Cardiac atrium fibroblast (primary cell): ENCODE results near the gene BLZF1. TPM values are rescaled to one million over a fixed set of nuclear protein-coding genes. Genes with fewer than 3 reads are reported as not detected.

Source experiments
- total RNA-seq: library from RNA; depleted of rRNA; stranded (reverse); fragments of >200 nt; gene quantifications from 2 replicates; pipeline ENCODE4 v1.2.3, GENCODE V29; 2015

The BLZF1 gene, protein sequence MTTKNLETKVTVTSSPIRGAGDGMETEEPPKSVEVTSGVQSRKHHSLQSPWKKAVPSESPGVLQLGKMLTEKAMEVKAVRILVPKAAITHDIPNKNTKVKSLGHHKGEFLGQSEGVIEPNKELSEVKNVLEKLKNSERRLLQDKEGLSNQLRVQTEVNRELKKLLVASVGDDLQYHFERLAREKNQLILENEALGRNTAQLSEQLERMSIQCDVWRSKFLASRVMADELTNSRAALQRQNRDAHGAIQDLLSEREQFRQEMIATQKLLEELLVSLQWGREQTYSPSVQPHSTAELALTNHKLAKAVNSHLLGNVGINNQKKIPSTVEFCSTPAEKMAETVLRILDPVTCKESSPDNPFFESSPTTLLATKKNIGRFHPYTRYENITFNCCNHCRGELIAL
- 26.0 and 29.8 TPM in 2 replicates for total RNA-seq

DNA sequence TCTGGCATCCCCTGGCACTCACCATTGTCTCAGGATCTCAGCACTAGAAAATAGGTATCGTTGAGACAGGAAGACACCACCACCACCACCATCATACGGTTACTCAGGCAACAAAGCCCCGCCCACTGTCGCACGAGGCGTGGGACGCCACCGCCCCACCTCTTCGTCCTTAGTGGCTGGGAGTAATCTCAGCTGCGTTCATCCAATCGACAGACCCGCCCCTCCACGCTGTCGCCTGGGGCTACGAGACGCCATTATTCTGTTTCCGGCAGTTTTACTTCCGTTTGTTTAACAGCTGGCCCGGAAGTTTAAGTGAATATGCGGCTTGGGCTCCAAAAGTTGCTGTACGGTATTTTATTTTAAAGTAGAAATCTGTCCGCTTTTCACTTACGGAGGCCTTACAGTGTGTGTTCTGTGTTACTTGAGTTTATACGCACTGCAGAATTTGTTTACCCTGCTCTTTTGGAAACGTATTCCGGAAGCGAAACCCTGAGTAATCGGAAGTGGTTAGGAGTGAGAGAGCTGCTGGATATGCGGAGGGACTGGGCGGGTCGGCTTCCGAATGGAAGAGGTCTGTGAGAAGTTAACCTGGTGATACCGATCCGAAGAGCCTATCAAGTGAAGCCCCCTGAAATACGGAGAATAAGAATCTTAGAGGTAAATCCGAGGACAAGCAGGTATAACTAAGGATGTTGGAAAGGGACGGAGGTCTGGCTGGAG, at the start of gene BLZF1, which contains the start of gene NME7:
Gene BLZF1 (plus strand): TSS at position 510 of the 720 bp plus-strand sequence. CDS start 1,328 bp downstream, outside the sequence.
Gene NME7 (minus strand): TSS at position 112 of the 720 bp plus-strand sequence. CDS start 87 bp downstream, at position 25.

DNA sequence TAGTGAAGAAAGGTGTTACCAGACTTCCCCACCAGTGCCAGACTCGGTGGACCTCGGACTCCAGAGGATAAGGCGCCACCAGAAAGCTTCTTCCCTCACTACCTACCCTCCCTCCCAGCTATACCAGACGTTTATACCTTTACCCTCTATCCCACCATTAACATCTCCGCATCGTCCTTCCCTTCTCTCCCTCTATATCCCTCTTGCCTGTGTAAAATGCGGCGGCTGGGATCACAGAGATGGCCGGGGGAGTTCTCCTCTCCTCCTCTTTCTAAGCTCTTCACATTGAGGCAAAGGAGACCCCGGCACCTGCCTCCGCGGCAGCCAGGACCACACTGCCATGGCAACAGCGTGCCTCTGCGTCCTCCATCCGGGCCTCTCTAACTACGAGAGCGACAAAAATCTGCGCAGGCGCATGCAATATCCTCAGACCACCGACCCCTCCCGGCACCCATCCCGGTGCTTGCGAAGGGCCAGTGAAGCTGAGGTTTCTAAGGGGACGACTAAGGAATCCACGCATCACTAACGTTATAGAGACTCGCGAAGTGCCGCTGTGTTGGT, 59.2 kb downstream of the BLZF1 start, which contains the start of gene CCDC181:
Gene CCDC181 (minus strand): TSS at position 394 of the 561 bp plus-strand sequence. CDS start 2,547 bp downstream, outside the sequence.

Other genes starting within 250 kb of the BLZF1 start
- 10.9 and 18.2 TPM in 2 replicates for gene NME7, start 398 bp upstream of the BLZF1 start, total RNA-seq
- not detected in 2 replicates for gene CCDC181, start 59.3 kb downstream of the BLZF1 start, total RNA-seq
- gene SLC19A2, start 117.7 kb downstream of the BLZF1 start, total RNA-seq: 13.1 and 13.7 TPM in 2 replicates
- gene F5, start 218.3 kb downstream of the BLZF1 start, total RNA-seq: not detected in 2 replicates